AG04450 (cell line): ENCODE results near the gene SLC39A11. TPM values are rescaled to one million over a fixed set of nuclear protein-coding genes. Genes with fewer than 3 reads are reported as not detected.

ENCODE experiments used
- CTCF ChIA-PET: fragments of 300-600, 350-600 bp; formaldehyde crosslinking; extraction: SDS; loops from one replicate; lab custom pipeline; 2022; ENCODE audit warnings: antibody characterized with exemption, inconsistent platforms; lab: Charles Lee
- POLR2A ChIA-PET: fragments of 350-600 bp; formaldehyde crosslinking; extraction: SDS; loops from one replicate; lab custom pipeline; 2021; ENCODE audit warnings: antibody characterized with exemption, inconsistent platforms; lab: Yijun Ruan, JAX
- DNase-seq: peaks from one replicate; pipeline ENCODE4 v3.0.0-alpha.2; 2011; ENCODE audit warnings: low read depth, low spot score
- H3K27ac ChIP-seq: one replicate; pipeline ENCODE4 v1.5.1; 2012; ENCODE audit warnings: low read depth, low read length, control low read depth
- H3K27me3 ChIP-seq: one replicate; pipeline ENCODE4 v1.6.0; 2012; ENCODE audit warnings: low read length; ENCODE audit not compliant: control insufficient read depth, insufficient read depth
- H3K4me3 ChIP-seq: 2 replicates; pipeline ENCODE4 v1.5.1; 2011; ENCODE audit warnings: mild to moderate bottlenecking, low read depth, low read length, control low read depth
- H3K9me3 ChIP-seq: 2 replicates; pipeline ENCODE4 v1.5.1; 2012; ENCODE audit warnings: low read length; ENCODE audit not compliant: control insufficient read depth, insufficient read depth
- polyA plus RNA-seq: library from polyadenylated mRNA; depleted of rRNA; stranded (reverse); fragments of >200 nt; gene quantifications from 2 replicates; pipeline ENCODE4 v1.2.3, GENCODE V29; 2011
- TF ChIP-seq, protein P1 (sequence below): IDR thresholded peaks from 2 replicates; pipeline ENCODE4 v1.5.1; 2011; ENCODE audit warnings: low read depth, low read length, control low read depth, inconsistent platforms

Gene SLC39A11
- polyA plus RNA-seq, 1 experiment = 18.0 TPM

GRCh38 chr17:72838581-72838980, 253.9 kb downstream of the SLC39A11 start:
- ChIA-PET CTCF (no interaction called here), POLR2A (interaction anchor here (0.6 kb wide), 1 partner anchor 9 kb away, joined by 3 read pairs; no protein-coding TSS in a partner anchor)
- no peaks in the 10 kb centered on the region for H3K27me3 ChIP-seq
- H3K27ac ChIP-seq = no peak overlapping the region
- DNase-seq = no peak
- TF ChIP-seq, protein P1, sequence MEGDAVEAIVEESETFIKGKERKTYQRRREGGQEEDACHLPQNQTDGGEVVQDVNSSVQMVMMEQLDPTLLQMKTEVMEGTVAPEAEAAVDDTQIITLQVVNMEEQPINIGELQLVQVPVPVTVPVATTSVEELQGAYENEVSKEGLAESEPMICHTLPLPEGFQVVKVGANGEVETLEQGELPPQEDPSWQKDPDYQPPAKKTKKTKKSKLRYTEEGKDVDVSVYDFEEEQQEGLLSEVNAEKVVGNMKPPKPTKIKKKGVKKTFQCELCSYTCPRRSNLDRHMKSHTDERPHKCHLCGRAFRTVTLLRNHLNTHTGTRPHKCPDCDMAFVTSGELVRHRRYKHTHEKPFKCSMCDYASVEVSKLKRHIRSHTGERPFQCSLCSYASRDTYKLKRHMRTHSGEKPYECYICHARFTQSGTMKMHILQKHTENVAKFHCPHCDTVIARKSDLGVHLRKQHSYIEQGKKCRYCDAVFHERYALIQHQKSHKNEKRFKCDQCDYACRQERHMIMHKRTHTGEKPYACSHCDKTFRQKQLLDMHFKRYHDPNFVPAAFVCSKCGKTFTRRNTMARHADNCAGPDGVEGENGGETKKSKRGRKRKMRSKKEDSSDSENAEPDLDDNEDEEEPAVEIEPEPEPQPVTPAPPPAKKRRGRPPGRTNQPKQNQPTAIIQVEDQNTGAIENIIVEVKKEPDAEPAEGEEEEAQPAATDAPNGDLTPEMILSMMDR = no peak
- H3K9me3 ChIP-seq = peaks cover 5% of the 10 kb centered on the region; the same call in 1 of the 2 replicates
- H3K4me3 ChIP-seq = no peak overlapping the region

- CTCF ChIA-PET = no interaction called here
These were observed 254.4 kb downstream of the SLC39A11 start for GRCh38 chr17:72838068-72838467.

DNA sequence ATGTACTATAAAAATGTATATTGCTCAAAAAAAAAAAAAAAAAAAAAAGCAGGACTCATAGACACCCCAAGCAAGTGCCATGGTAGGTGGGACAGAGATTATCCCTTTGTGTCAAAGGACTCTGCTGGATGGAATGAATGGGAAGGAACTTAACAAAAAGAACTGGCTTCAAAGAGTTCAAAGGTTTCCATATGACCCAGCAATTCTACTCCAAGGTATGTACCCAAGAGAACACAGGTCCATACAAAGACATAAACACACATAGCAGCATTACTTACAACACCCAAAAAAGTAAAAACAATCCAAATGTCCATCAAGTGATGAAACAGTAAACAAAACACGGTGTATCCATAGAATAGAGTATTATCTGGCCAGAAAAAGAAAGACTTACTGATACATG, 255.2 kb downstream of the SLC39A11 start:
- POLR2A ChIA-PET = no interaction called here
- Histone ChIP-seq H3K9me3 (peaks cover 5% of the 10 kb centered on the region; the same call in 1 of the 2 replicates), H3K4me3 (no peak overlapping the region), H3K27ac (no peak overlapping the region), H3K27me3 (no peaks in the 10 kb centered on the region)
- TF ChIP-seq, protein P1 = no peak
- DNase-seq = no peak
- CTCF ChIA-PET = no interaction called here

More at GRCh38 chr17:72838068-72838467, 254.4 kb downstream of the SLC39A11 start:
- TF ChIP-seq, protein P1 = no peak
- Histone ChIP-seq H3K4me3 (no peak overlapping the region), H3K9me3 (peaks cover 5% of the 10 kb centered on the region; the same call in 1 of the 2 replicates), H3K27ac (no peak overlapping the region), H3K27me3 (no peaks in the 10 kb centered on the region)
- POLR2A ChIA-PET = no interaction called here
- no peak for DNase-seq

GRCh38 chr17:72833128-72833765, 259.2 kb downstream of the SLC39A11 start:
- no peak for DNase-seq
- TF ChIP-seq, protein P1 = no peak
- POLR2A ChIA-PET = no interaction called here

DNA sequence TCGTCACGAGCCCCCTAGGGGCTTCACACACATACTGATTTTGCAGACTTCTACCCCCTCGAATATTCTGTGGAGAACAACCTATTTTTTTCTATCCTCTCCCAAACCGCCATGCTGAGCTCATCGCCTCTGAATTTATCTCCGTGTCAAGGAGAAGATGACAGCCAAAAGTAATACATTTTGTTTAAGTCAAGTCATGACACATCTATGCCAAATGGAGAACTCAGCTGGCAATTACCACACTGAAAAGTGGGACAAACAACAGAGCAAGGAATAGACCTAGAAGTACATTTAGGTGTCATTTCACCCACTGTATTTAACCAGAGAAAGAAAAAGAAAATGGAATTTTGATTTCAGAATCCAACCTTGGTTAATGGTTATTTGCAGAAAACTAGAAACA, 260.2 kb downstream of the SLC39A11 start:
- TF ChIP-seq, protein P1 = no peak
- ChIA-PET CTCF (interaction anchor here (1.8 kb wide), 1 partner anchor 107 kb away, joined by 4 read pairs; no protein-coding TSS in a partner anchor), POLR2A (interaction anchor here (0.6 kb wide), 1 partner anchor 962 kb away, joined by 3 read pairs; no protein-coding TSS in a partner anchor)
- no peak overlapping the region for H3K4me3 ChIP-seq
- no peak overlapping the region for H3K27ac ChIP-seq
- no peaks in the 10 kb centered on the region for H3K27me3 ChIP-seq
- no peaks in the 10 kb centered on the region; the same call in 1 of the 2 replicates for H3K9me3 ChIP-seq
- DNase-seq = no peak

More at GRCh38 chr17:72833128-72833765, 259.2 kb downstream of the SLC39A11 start:
- Histone ChIP-seq H3K27me3 (no peaks in the 10 kb centered on the region), H3K4me3 (no peak overlapping the region), H3K9me3 (no peaks in the 10 kb centered on the region; the same call in 1 of the 2 replicates), H3K27ac (no peak overlapping the region)
- CTCF ChIA-PET = interaction anchor here (1.1 to 1.8 kb wide), 2 partner anchors 108 to 358 kb away, joined by 4 read pairs; no protein-coding TSS in a partner anchor
